ENCODE data around the gene TMEM120B. TPM values are rescaled to one million over a fixed set of nuclear protein-coding genes. Genes with fewer than 3 reads are reported as not detected.
"Not testable (repeated sequence)": the region's sequence is repeated elsewhere in the genome, so short reads cannot be mapped to it uniquely, and the experiment has no call there.

The TMEM120B gene
- total RNA-seq, 4 donors from 2014 or later: 5.9 to 11.2 (median 6.4) TPM

DNA sequence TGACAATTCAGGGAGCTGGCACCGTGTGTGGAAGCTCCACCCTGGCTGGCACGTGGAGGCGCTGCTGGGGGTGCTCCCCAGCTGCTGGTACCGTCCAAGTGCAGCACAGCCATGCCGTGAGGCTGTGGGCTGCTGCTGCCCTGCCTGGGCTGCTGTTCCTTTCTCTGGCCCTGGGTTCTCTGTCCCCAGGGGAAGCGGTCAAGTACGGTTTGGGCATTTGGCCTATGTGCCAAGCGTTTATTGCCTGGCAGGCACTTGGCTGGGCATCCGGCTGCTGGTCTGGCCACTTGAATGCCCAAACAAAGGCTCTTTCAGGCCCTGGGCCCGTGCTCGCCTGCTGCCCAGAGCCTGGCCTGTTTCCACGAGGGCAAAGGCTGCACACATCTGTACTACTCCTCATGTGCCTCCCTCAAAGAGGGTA, 41.3 kb downstream of the TMEM120B start:
- in situ Hi-C loops (cut with MboI; ENCODE audit: low sequenced_read_pairs in 4 of 4): no loop called here

GRCh38 chr12:121754836-121755235, 42.3 kb downstream of the TMEM120B start:
- H3K36me3 ChIP-seq: peaks cover 0 to 10% of the 10 kb centered on the region in 2 donors
- TF ChIP-seq CTCF (IDR thresholded peaks at IDR 0.05 in 4 of 5, conservative IDR thresholded peaks at IDR 0.05 in 1 of 5) (no peak), POLR2A (IDR thresholded peaks at IDR 0.05) (no peak)
- H3K4me1 ChIP-seq: peaks cover 19% of the 10 kb centered on the region in 2 donors
- ATAC-seq (no peak), DNase-seq (no peak)
- intact Hi-C loops (cut with DNase I; ENCODE audit: low total_unique reads): loop anchor here (1.0 kb wide), 1 partner anchor 14 kb away; no protein-coding TSS in a partner anchor
- H3K4me3 ChIP-seq: no peak overlapping the region
- H3K27me3 ChIP-seq: no peaks in the 10 kb centered on the region
- in situ Hi-C loops (cut with MboI; ENCODE audit: low sequenced_read_pairs in 4 of 4): no loop called here
- peak overlapping the region in 1 of 4 donors; percentile 55 for H3K27ac ChIP-seq
- H3K9me3 ChIP-seq: no peaks in the 10 kb centered on the region

More for the DNA sequence above, 41.3 kb downstream of the TMEM120B start:
- no peaks in the 10 kb centered on the region for H3K9me3 ChIP-seq
- TF ChIP-seq POLR2A (IDR thresholded peaks at IDR 0.05): no peak
- intact Hi-C loops (cut with DNase I; ENCODE audit: low total_unique reads): no loop called here
- DNase-seq: peak; percentile 58 to 77
- peaks cover 0 to 10% of the 10 kb centered on the region in 2 donors for H3K36me3 ChIP-seq
- H3K27ac ChIP-seq: peak overlapping the region; percentile 55 to 80 (median 74)
- peaks cover 19 to 21% of the 10 kb centered on the region in 2 donors for H3K4me1 ChIP-seq
- H3K4me3 ChIP-seq: no peak overlapping the region
- peak; percentile 84 to 86 for ATAC-seq
- H3K27me3 ChIP-seq: no peaks in the 10 kb centered on the region

- Histone ChIP-seq H3K9me3 (no peaks in the 10 kb centered on the region), H3K4me3 (no peak overlapping the region), H3K4me1 (peaks cover 19% of the 10 kb centered on the region in 2 donors), H3K36me3 (peaks cover 0 to 10% of the 10 kb centered on the region in 2 donors), H3K27me3 (no peaks in the 10 kb centered on the region), H3K27ac (no peak overlapping the region)
- TF ChIP-seq POLR2A (IDR thresholded peaks at IDR 0.05) (no peak), CTCF (IDR thresholded peaks at IDR 0.05 in 4 of 5, conservative IDR thresholded peaks at IDR 0.05 in 1 of 5) (no peak)
- in situ Hi-C loops (cut with MboI; ENCODE audit: low sequenced_read_pairs in 4 of 4) (no loop called here), intact Hi-C loops (cut with DNase I; ENCODE audit: low total_unique reads) (loop anchor here (1.0 kb wide), 1 partner anchor 14 kb away; no protein-coding TSS in a partner anchor)
- DNase-seq: no peak
- no peak for ATAC-seq
These were observed 43.0 kb downstream of the TMEM120B start for GRCh38 chr12:121755591-121755990.

GRCh38 chr12:121758536-121758935, 46.0 kb downstream of the TMEM120B start:
- intact Hi-C loops (cut with DNase I; ENCODE audit: low total_unique reads); ATAC-seq: not testable (repeated sequence)

GRCh38 chr12:121762269-121762668, 49.7 kb downstream of the TMEM120B start:
- H3K4me1 ChIP-seq: peaks cover 16 to 17% of the 10 kb centered on the region in 2 donors
- H3K27ac ChIP-seq: peak overlapping the region; percentile 31 to 72 (median 54)
- no peak for TF ChIP-seq POLR2A (IDR thresholded peaks at IDR 0.05)
- no peak for TF ChIP-seq CTCF (IDR thresholded peaks at IDR 0.05 in 4 of 5, conservative IDR thresholded peaks at IDR 0.05 in 1 of 5)
- no peaks in the 10 kb centered on the region for H3K9me3 ChIP-seq
- in situ Hi-C loops (cut with MboI; ENCODE audit: low sequenced_read_pairs in 4 of 4): loop anchor here in 1 of 4 donors (10.0 kb wide), 1 partner anchor 57 kb away; no protein-coding TSS in a partner anchor
- no peaks in the 10 kb centered on the region for H3K27me3 ChIP-seq
- H3K4me3 ChIP-seq: no peak overlapping the region
- H3K36me3 ChIP-seq: no peaks in the 10 kb centered on the region
- ATAC-seq (peak; percentile 58 to 78), DNase-seq (no peak)
- intact Hi-C loops (cut with DNase I; ENCODE audit: low total_unique reads): no loop called here

More at GRCh38 chr12:121758536-121758935, 46.0 kb downstream of the TMEM120B start:
- in situ Hi-C loops (cut with MboI; ENCODE audit: low sequenced_read_pairs in 4 of 4); H3K36me3 ChIP-seq; H3K27ac ChIP-seq; H3K27me3 ChIP-seq; DNase-seq; H3K4me3 ChIP-seq; H3K9me3 ChIP-seq: not testable (repeated sequence)
- peaks cover 25 to 26% of the 10 kb centered on the region in 2 donors for H3K4me1 ChIP-seq

All from gastrocnemius medialis (tissue), 4 donors.